Measurements from ENCODE around the gene PELI2. TPM values are rescaled to one million over a fixed set of nuclear protein-coding genes. Genes with fewer than 3 reads are reported as not detected.
A peak's percentile ranks its signal among the peaks of the same experiment; 100 is the strongest.

Gene PELI2
- total and polyA plus RNA-seq, 3 experiments from 2014 or later = 1.0 to 3.3 (median 2.7) TPM

GRCh38 chr14:56147986-56148901 lies 30.0 kb downstream of the PELI2 start:
- no peak overlapping the region for H3K27ac Mint-ChIP-seq
- CTCF ChIA-PET = no interaction called here
- H3K27ac ChIP-seq (ENCODE audit: low read depth, low read length) = no peak overlapping the region
- POLR2A ChIA-PET = no interaction called here
- H3K4me1 ChIP-seq (ENCODE audit: insufficient read depth, low read length) = no peaks in the 10 kb centered on the region
- no peaks in the 10 kb centered on the region for H3K9me3 Mint-ChIP-seq
- no peaks in the 10 kb centered on the region for H3K36me3 ChIP-seq (ENCODE audit: insufficient read depth, low read length)
- no peaks in the 10 kb centered on the region for H3K36me3 Mint-ChIP-seq
- H3K4me3 ChIP-seq (ENCODE audit: low read length) = no peak overlapping the region
- H3K4me3 Mint-ChIP-seq = peak overlapping the region in 2 of 7 donors; percentile 0 to 33
- no peaks in the 10 kb centered on the region for H3K9me3 ChIP-seq (ENCODE audit: low read length)
- no peak for DNase-seq
- H3K27me3 ChIP-seq (ENCODE audit: insufficient read depth, low read length, poor library complexity, severe bottlenecking) = no peaks in the 10 kb centered on the region
- H3K4me1 Mint-ChIP-seq = peaks cover 33 to 55% (median 43%) of the 10 kb centered on the region in 3 donors
- H3K27me3 Mint-ChIP-seq = peaks cover 7% of the 10 kb centered on the region in 2 donors

DNA sequence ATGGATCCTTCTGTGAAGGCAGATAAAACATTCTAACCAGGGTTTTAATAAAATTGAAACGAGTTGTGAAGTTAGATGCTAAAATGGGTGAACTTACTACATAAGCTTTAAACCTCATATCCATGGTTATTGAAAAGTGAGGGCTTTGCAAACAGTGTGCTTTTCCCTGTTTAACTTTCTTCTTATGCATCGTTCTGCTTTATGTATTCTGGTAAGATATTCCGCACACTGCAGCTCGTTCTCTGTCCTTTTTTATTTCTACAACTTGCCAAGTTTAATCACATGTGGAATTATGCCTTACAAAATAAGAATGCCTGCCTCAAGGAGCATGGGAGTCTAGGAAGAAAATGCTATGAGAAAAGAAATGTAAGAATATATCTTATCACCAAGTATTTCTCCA lies 30.9 kb downstream of the PELI2 start:
- DNase-seq = no peak
- no peaks in the 10 kb centered on the region for H3K9me3 ChIP-seq (ENCODE audit: low read length)
- H3K4me1 ChIP-seq (ENCODE audit: insufficient read depth, low read length) = no peaks in the 10 kb centered on the region
- no peak overlapping the region for H3K4me3 Mint-ChIP-seq
- no peaks in the 10 kb centered on the region for H3K9me3 Mint-ChIP-seq
- no peak overlapping the region for H3K4me3 ChIP-seq (ENCODE audit: low read length)
- H3K27me3 Mint-ChIP-seq = peaks cover 7% of the 10 kb centered on the region in 2 donors
- H3K4me1 Mint-ChIP-seq = peaks cover 33 to 56% (median 43%) of the 10 kb centered on the region in 3 donors
- no peaks in the 10 kb centered on the region for H3K36me3 Mint-ChIP-seq
- H3K27ac Mint-ChIP-seq = no peak overlapping the region
- CTCF ChIA-PET = no interaction called here
- POLR2A ChIA-PET = no interaction called here
- H3K36me3 ChIP-seq (ENCODE audit: insufficient read depth, low read length) = no peaks in the 10 kb centered on the region
- no peaks in the 10 kb centered on the region for H3K27me3 ChIP-seq (ENCODE audit: insufficient read depth, low read length, poor library complexity, severe bottlenecking)
- no peak overlapping the region for H3K27ac ChIP-seq (ENCODE audit: low read depth, low read length)

- Mint-ChIP-seq H3K36me3 (peaks cover 0 to 5% (median 0%) of the 10 kb centered on the region in 3 donors), H3K27ac (no peak overlapping the region), H3K9me3 (no peaks in the 10 kb centered on the region), H3K4me1 (peaks cover 33 to 61% (median 43%) of the 10 kb centered on the region in 3 donors), H3K4me3 (no peak overlapping the region), H3K27me3 (peaks cover 7 to 11% of the 10 kb centered on the region in 2 donors)
- Histone ChIP-seq H3K4me1 (ENCODE audit: insufficient read depth, low read length) (no peaks in the 10 kb centered on the region), H3K4me3 (ENCODE audit: low read length) (no peak overlapping the region), H3K27ac (ENCODE audit: low read depth, low read length) (no peak overlapping the region), H3K36me3 (ENCODE audit: insufficient read depth, low read length) (no peaks in the 10 kb centered on the region), H3K27me3 (ENCODE audit: insufficient read depth, low read length, poor library complexity, severe bottlenecking) (no peaks in the 10 kb centered on the region), H3K9me3 (ENCODE audit: low read length) (no peaks in the 10 kb centered on the region)
- CTCF ChIA-PET = no interaction called here
- no peak for DNase-seq
- POLR2A ChIA-PET = no interaction called here
Observed at GRCh38 chr14:56149995-56150394, 31.8 kb downstream of the PELI2 start.

- no peaks in the 10 kb centered on the region for H3K36me3 ChIP-seq (ENCODE audit: insufficient read depth, low read length)
- H3K27ac Mint-ChIP-seq = no peak overlapping the region
- H3K9me3 ChIP-seq (ENCODE audit: low read length) = no peaks in the 10 kb centered on the region
- H3K36me3 Mint-ChIP-seq = peaks cover 0 to 7% (median 0%) of the 10 kb centered on the region in 3 donors
- no peak for DNase-seq
- H3K27me3 ChIP-seq (ENCODE audit: insufficient read depth, low read length, poor library complexity, severe bottlenecking) = no peaks in the 10 kb centered on the region
- peaks cover 3 to 11% of the 10 kb centered on the region in 2 donors for H3K27me3 Mint-ChIP-seq
- H3K4me1 Mint-ChIP-seq = peaks cover 33 to 56% (median 38%) of the 10 kb centered on the region in 3 donors
- CTCF ChIA-PET = no interaction called here
- no peaks in the 10 kb centered on the region for H3K4me1 ChIP-seq (ENCODE audit: insufficient read depth, low read length)
- no peaks in the 10 kb centered on the region for H3K9me3 Mint-ChIP-seq
- no peak overlapping the region for H3K4me3 ChIP-seq (ENCODE audit: low read length)
- H3K4me3 Mint-ChIP-seq = peak overlapping the region in 1 of 7 donors; percentile 0
- no peak overlapping the region for H3K27ac ChIP-seq (ENCODE audit: low read depth, low read length)
- POLR2A ChIA-PET = no interaction called here
Observed at GRCh38 chr14:56150645-56151345, 32.6 kb downstream of the PELI2 start.

- no peaks in the 10 kb centered on the region for H3K9me3 ChIP-seq (ENCODE audit: low read length)
- Mint-ChIP-seq H3K4me3 (no peak overlapping the region), H3K36me3 (peaks cover 0 to 7% (median 0%) of the 10 kb centered on the region in 3 donors), H3K27ac (peak overlapping the region in 1 of 8 donors; percentile 71), H3K9me3 (no peaks in the 10 kb centered on the region), H3K27me3 (peaks cover 3 to 11% of the 10 kb centered on the region in 2 donors), H3K4me1 (peaks cover 24 to 45% (median 28%) of the 10 kb centered on the region in 3 donors)
- H3K27me3 ChIP-seq (ENCODE audit: insufficient read depth, low read length, poor library complexity, severe bottlenecking) = no peaks in the 10 kb centered on the region
- no peak overlapping the region for H3K27ac ChIP-seq (ENCODE audit: low read depth, low read length)
- no peak overlapping the region for H3K4me3 ChIP-seq (ENCODE audit: low read length)
- no peak for DNase-seq
- ChIA-PET POLR2A (no interaction called here), CTCF (no interaction called here)
- H3K4me1 ChIP-seq (ENCODE audit: insufficient read depth, low read length) = no peaks in the 10 kb centered on the region
- H3K36me3 ChIP-seq (ENCODE audit: insufficient read depth, low read length) = no peaks in the 10 kb centered on the region
Observed at GRCh38 chr14:56152221-56152620, 34.0 kb downstream of the PELI2 start.

DNA sequence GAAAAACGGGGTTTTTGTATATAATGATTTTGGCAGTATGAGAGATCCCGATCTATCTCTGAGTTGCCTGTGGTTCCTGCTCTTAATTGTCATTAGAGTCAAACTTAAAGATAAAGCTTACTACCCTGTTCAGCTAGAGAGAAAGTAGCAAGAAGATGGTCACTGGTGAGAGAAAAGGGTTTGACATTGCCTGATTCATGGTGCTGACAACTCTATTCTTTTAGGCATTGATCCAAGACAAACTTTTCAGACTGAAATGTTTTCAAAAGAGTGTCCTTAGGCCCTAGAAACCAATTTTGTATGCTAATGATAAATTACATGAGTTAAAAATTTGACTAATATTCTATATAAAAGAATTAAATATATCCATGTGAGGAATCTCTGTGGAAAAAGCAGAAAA lies 35.1 kb downstream of the PELI2 start:
- H3K27ac Mint-ChIP-seq = no peak overlapping the region
- ChIA-PET POLR2A (no interaction called here), CTCF (no interaction called here)
- H3K4me3 Mint-ChIP-seq = no peak overlapping the region
- no peak for DNase-seq
- H3K36me3 Mint-ChIP-seq = peaks cover 0 to 7% (median 0%) of the 10 kb centered on the region in 3 donors
- H3K4me1 ChIP-seq (ENCODE audit: insufficient read depth, low read length) = no peaks in the 10 kb centered on the region
- no peaks in the 10 kb centered on the region for H3K36me3 ChIP-seq (ENCODE audit: insufficient read depth, low read length)
- H3K9me3 ChIP-seq (ENCODE audit: low read length) = no peaks in the 10 kb centered on the region
- H3K27ac ChIP-seq (ENCODE audit: low read depth, low read length) = no peak overlapping the region
- H3K27me3 ChIP-seq (ENCODE audit: insufficient read depth, low read length, poor library complexity, severe bottlenecking) = no peaks in the 10 kb centered on the region
- no peaks in the 10 kb centered on the region for H3K9me3 Mint-ChIP-seq
- H3K4me1 Mint-ChIP-seq = peaks cover 16 to 35% (median 18%) of the 10 kb centered on the region in 3 donors
- no peak overlapping the region for H3K4me3 ChIP-seq (ENCODE audit: low read length)
- H3K27me3 Mint-ChIP-seq = peaks cover 3 to 11% of the 10 kb centered on the region in 2 donors

DNA sequence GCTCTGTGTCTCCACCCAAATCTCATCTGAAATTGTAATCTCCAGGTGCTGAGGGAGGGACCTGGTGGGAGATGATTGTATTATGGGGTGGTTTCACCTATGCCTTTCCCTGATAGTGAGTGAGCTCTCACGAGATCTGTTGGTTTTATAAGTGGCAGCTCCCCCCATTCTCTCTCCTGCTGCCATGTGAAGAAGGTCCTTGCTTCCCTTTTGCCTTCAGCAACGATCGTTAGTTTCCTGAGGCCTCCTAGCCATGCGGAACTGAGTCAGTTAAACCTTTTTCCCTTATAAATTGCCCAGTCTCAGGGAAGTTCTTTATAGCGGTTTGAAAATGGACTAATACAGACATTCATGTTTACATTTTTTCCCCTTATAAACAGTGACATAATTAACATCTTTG lies 36.1 kb downstream of the PELI2 start:
- H3K27ac ChIP-seq (ENCODE audit: low read depth, low read length) = no peak overlapping the region
- Mint-ChIP-seq H3K27ac (no peak overlapping the region), H3K4me3 (no peak overlapping the region), H3K27me3 (peaks cover 3 to 8% of the 10 kb centered on the region in 2 donors), H3K9me3 (no peaks in the 10 kb centered on the region), H3K4me1 (peaks cover 8 to 28% (median 9%) of the 10 kb centered on the region in 3 donors), H3K36me3 (peaks cover 0 to 7% (median 0%) of the 10 kb centered on the region in 3 donors)
- H3K4me3 ChIP-seq (ENCODE audit: low read length) = no peak overlapping the region
- no peaks in the 10 kb centered on the region for H3K9me3 ChIP-seq (ENCODE audit: low read length)
- no peaks in the 10 kb centered on the region for H3K4me1 ChIP-seq (ENCODE audit: insufficient read depth, low read length)
- ChIA-PET CTCF (no interaction called here), POLR2A (no interaction called here)
- no peaks in the 10 kb centered on the region for H3K36me3 ChIP-seq (ENCODE audit: insufficient read depth, low read length)
- no peak for DNase-seq
- H3K27me3 ChIP-seq (ENCODE audit: insufficient read depth, low read length, poor library complexity, severe bottlenecking) = no peaks in the 10 kb centered on the region

DNA sequence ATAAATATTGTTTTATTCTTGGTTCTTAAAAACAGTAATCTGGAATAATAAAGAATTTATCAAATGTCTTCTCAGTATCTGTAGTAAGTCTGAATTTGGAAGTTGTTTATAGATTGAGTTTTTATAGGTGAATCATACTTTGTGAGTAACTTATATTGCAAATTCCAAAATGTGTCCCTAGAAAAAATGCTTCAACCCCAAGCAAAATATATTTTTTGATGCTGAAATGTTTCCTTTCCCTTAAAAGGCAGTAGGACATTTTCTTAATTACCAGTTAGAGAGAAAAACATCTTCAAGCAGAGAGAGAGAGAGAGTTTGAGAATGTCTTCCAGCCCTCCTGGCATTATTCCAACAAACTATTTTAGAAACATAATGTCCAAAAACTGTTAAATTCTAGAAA lies 37.9 kb downstream of the PELI2 start:
- H3K36me3 ChIP-seq (ENCODE audit: insufficient read depth, low read length) = no peaks in the 10 kb centered on the region
- H3K9me3 ChIP-seq (ENCODE audit: low read length) = no peaks in the 10 kb centered on the region
- Mint-ChIP-seq H3K4me3 (no peak overlapping the region), H3K27ac (no peak overlapping the region), H3K9me3 (no peaks in the 10 kb centered on the region), H3K4me1 (peaks cover 0 to 16% (median 10%) of the 10 kb centered on the region in 3 donors), H3K36me3 (peaks cover 0 to 10% (median 0%) of the 10 kb centered on the region in 3 donors), H3K27me3 (peaks cover 3 to 8% of the 10 kb centered on the region in 2 donors)
- no peak overlapping the region for H3K27ac ChIP-seq (ENCODE audit: low read depth, low read length)
- no peak for DNase-seq
- H3K27me3 ChIP-seq (ENCODE audit: insufficient read depth, low read length, poor library complexity, severe bottlenecking) = no peaks in the 10 kb centered on the region
- H3K4me1 ChIP-seq (ENCODE audit: insufficient read depth, low read length) = no peaks in the 10 kb centered on the region
- CTCF ChIA-PET = no interaction called here
- no peak overlapping the region for H3K4me3 ChIP-seq (ENCODE audit: low read length)
- POLR2A ChIA-PET = no interaction called here
